SKM-1 treated with dmso at 0.1 percent for 144 hours (cell line): ENCODE measurements around the gene SPATA45.
A peak's percentile ranks its signal among the peaks of the same experiment; 100 is the strongest.
"Not testable (repeated sequence)": the region's sequence is repeated elsewhere in the genome, so short reads cannot be mapped to it uniquely, and the experiment has no call there.

ENCODE experiments used
- DNase-seq: peaks from one replicate; lab custom pipeline; 2025; ENCODE audit not compliant: unreplicated experiment; lab: John Stamatoyannopoulos, UW

Gene SPATA45

GRCh38 chr1:212847549-212847948, at the start of gene SPATA45:
Gene SPATA45, minus strand, starts transcription at chr1:212847649. Its CDS starts 11,500 bp downstream, at chr1:212836149.
- DNase-seq: no peak

- DNase-seq: no peak
Observed at GRCh38 chr1:212892108-212892507, 44.7 kb upstream of the SPATA45 start.

GRCh38 chr1:212884592-212884991, 37.1 kb upstream of the SPATA45 start:
- DNase-seq: no peak

- no peak for DNase-seq
Observed at GRCh38 chr1:212879947-212880690, 32.7 kb upstream of the SPATA45 start.

GRCh38 chr1:212878418-212878817, 31.0 kb upstream of the SPATA45 start:
- no peak for DNase-seq

GRCh38 chr1:212873518-212873917, 26.1 kb upstream of the SPATA45 start:
- DNase-seq: no peak

- no peak for DNase-seq
Observed at GRCh38 chr1:212871976-212872375, 24.5 kb upstream of the SPATA45 start.

GRCh38 chr1:212867192-212867591, 19.7 kb upstream of the SPATA45 start:
- DNase-seq: no peak

GRCh38 chr1:212864201-212864600, 16.8 kb upstream of the SPATA45 start:
- DNase-seq: no peak

- not testable (repeated sequence) for DNase-seq
Observed at GRCh38 chr1:212863345-212863744, 15.9 kb upstream of the SPATA45 start.

- DNase-seq: peak; percentile 90
Observed at GRCh38 chr1:212862111-212862690, 14.8 kb upstream of the SPATA45 start.

GRCh38 chr1:212860713-212861581, 13.5 kb upstream of the SPATA45 start:
- DNase-seq: no peak

GRCh38 chr1:212858461-212859265, 11.2 kb upstream of the SPATA45 start:
- peak; percentile 40 for DNase-seq

GRCh38 chr1:212857992-212858460, 10.6 kb upstream of the SPATA45 start, which contains the start of gene FLVCR1:
Gene FLVCR1, plus strand, starts transcription at chr1:212858275. Its CDS starts 178 bp downstream, at chr1:212858453.
- peak; percentile 99 for DNase-seq

- DNase-seq: no peak
Observed at GRCh38 chr1:212856755-212857154, 9.3 kb upstream of the SPATA45 start.

- no peak for DNase-seq
Observed at GRCh38 chr1:212853658-212854057, 6.2 kb upstream of the SPATA45 start.

- DNase-seq: no peak
Observed at GRCh38 chr1:212852105-212852688, 4.7 kb upstream of the SPATA45 start.

- not testable (repeated sequence) for DNase-seq
Observed at GRCh38 chr1:212844521-212844920, 2.9 kb downstream of the SPATA45 start.

GRCh38 chr1:212838145-212838544, 9.3 kb downstream of the SPATA45 start:
- no peak for DNase-seq
